ENCODE results near the gene WWTR1. TPM values are rescaled to one million over a fixed set of nuclear protein-coding genes. Genes with fewer than 3 reads are reported as not detected.

WWTR1 gene
- total and polyA plus RNA-seq, 2 of the 8 experiments (the other 6 are each of a cell fraction or from before 2014, with no cell fraction given), result 15.7 to 18.6 TPM

DNA sequence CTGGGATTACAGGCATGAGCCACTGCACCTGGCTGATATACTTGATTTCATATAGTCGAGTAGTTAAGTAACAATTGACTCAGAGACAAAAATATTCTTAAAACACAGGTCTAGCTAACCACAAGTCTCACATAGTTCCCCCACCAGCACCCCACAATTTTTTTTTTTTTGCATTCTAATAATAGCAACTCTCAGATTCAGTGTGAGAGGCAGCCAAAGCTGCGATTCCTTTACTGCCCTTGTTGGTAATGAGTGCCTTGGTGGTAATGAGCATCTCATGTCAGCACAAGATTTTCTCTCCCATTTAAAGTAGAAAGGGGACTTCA is 72.5 kb downstream of the WWTR1 start:
- H2BK12ac ChIP-seq (ENCODE audit: low read depth, low read length), result no peak overlapping the region
- no peak overlapping the region for H2AK5ac ChIP-seq (ENCODE audit: low read depth, low read length)
- H3K9me3 ChIP-seq (ENCODE audit: insufficient read depth in 2 of 2, low read depth in 1 of 2, low read length in 1 of 2), result no peaks in the 10 kb centered on the region
- no peak overlapping the region for H4K8ac ChIP-seq (ENCODE audit: extremely low read depth, insufficient read depth, low read length)
- WGBS, 2 experiments (ENCODE audit: extremely low coverage in 1 of 2, insufficient coverage in 1 of 2, insufficient read length in 1 of 2, insufficient replicate concordance in 2 of 2, low coverage in 1 of 2, low lambda C conversion rate in 2 of 2, missing lambda C conversion rate in 1 of 2), result 100% methylated on average over 2 of the region's 2 CpGs; no CpG with 5 or more reads in 1 of the 2 experiments
- H3K79me2 ChIP-seq (ENCODE audit: control insufficient read depth in 1 of 2, insufficient read depth in 2 of 2, low read length in 2 of 2), result peaks cover 0 to 3% of the 10 kb centered on the region in 2 experiments; a peak in 1 of 4 replicates
- no peak overlapping the region for H2BK5ac ChIP-seq (ENCODE audit: low read depth, low read length)
- TF ChIP-seq HDAC6 (IDR thresholded peaks at IDR 0.05; ENCODE audit: low read depth, low read length), result no peak
- no peak for TF ChIP-seq SAP30 (IDR thresholded peaks at IDR 0.05; ENCODE audit: insufficient read depth, insufficient replicate concordance, low read length)
- TF ChIP-seq, protein P1, sequence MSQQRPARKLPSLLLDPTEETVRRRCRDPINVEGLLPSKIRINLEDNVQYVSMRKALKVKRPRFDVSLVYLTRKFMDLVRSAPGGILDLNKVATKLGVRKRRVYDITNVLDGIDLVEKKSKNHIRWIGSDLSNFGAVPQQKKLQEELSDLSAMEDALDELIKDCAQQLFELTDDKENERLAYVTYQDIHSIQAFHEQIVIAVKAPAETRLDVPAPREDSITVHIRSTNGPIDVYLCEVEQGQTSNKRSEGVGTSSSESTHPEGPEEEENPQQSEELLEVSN (IDR thresholded peaks at IDR 0.05), result no peak
- no peak overlapping the region for H3K14ac ChIP-seq (ENCODE audit: insufficient read length)
- H3K4ac ChIP-seq (replicated peaks; ENCODE audit: insufficient read length, low read depth, low read length), result no peak overlapping the region
- no peak for FAIRE-seq
- ChIA-PET POLR2A (ENCODE audit: partially characterized antibody) (interaction anchor here (0.7 kb wide), 1 partner anchor 10 kb away, joined by 4 read pairs; no protein-coding TSS in a partner anchor), CTCF (ENCODE audit: partially characterized antibody) (interaction anchor here (1.1 to 1.5 kb wide), 2 partner anchors 54 to 186 kb away, joined by 3 to 4 read pairs; no protein-coding TSS in a partner anchor)
- H4K91ac ChIP-seq (replicated peaks; ENCODE audit: insufficient read length, low read length), result no peak overlapping the region
- H3K9ac ChIP-seq (replicated peaks in 1 of 4; ENCODE audit: extremely low read depth in 1 of 4, low read depth in 3 of 4, low read length in 3 of 4), result no peak overlapping the region
- H3K4me1 ChIP-seq (replicated peaks in 1 of 4; ENCODE audit: control insufficient read depth in 3 of 4, insufficient read depth in 4 of 4, low read length in 3 of 4), result peaks cover 2 to 6% (median 3%) of the 10 kb centered on the region in 4 experiments; a peak in 5 of 7 replicates
- H2BK15ac ChIP-seq (ENCODE audit: low read length), result no peak overlapping the region
- H3K18ac ChIP-seq (ENCODE audit: extremely low read depth, low read length), result no peak overlapping the region
- H3K4me3 ChIP-seq (ENCODE audit: extremely low read depth in 1 of 4, insufficient read depth in 2 of 4, low read depth in 3 of 4, low read length in 4 of 4), result no peak overlapping the region
- no peak overlapping the region for H4K5ac ChIP-seq (ENCODE audit: insufficient read length, low read depth, low read length)
- H2BK20ac ChIP-seq (ENCODE audit: low read length), result no peak overlapping the region
- no peak overlapping the region for H3K4me2 ChIP-seq (ENCODE audit: insufficient read depth in 1 of 2, low read depth in 2 of 2, low read length in 2 of 2)
- H4K20me1 ChIP-seq (replicated peaks in 1 of 2; ENCODE audit: control insufficient read depth in 1 of 2, insufficient read depth in 2 of 2, low read length in 2 of 2), result peaks cover 0 to 2% of the 10 kb centered on the region in 2 experiments
- DNase-seq (ENCODE audit: low read depth in 1 of 2, low spot score in 2 of 2), result no peak
- no peak overlapping the region for H2AFZ ChIP-seq (ENCODE audit: low read length)
- no peak overlapping the region for H3K23ac ChIP-seq (ENCODE audit: insufficient read length)
- no peak overlapping the region for H2BK120ac ChIP-seq (replicated peaks; ENCODE audit: low read depth, low read length)
- no peaks in the 10 kb centered on the region; the same call in 1 of the 2 replicates for H3K79me1 ChIP-seq (ENCODE audit: low read depth, low read length)
- H3K27ac ChIP-seq (ENCODE audit: low read depth, low read length), result no peak overlapping the region
- no peak overlapping the region for H3K56ac ChIP-seq (replicated peaks; ENCODE audit: insufficient read length, low read depth, low read length)
- H3K23me2 ChIP-seq (ENCODE audit: low read depth, low read length), result no peaks in the 10 kb centered on the region
- H3K36me3 ChIP-seq (ENCODE audit: control insufficient read depth in 2 of 4, insufficient read depth in 4 of 4, low read length in 3 of 4), result no peaks in the 10 kb centered on the region
- H3K27me3 ChIP-seq (replicated peaks in 1 of 4; ENCODE audit: control insufficient read depth in 3 of 4, extremely low read depth in 1 of 4, insufficient read depth in 3 of 4, low read length in 3 of 4), result no peaks in the 10 kb centered on the region
